ENCODE results near the gene CENPA.

GRCh38 chr2:26811791-26812694, 26.2 kb downstream of the CENPA start:
- TF ChIP-seq EZH2 (IDR thresholded peaks at IDR 0.05) (no peak), CTCF (IDR thresholded peaks at IDR 0.05) (no peak)

Data from neural progenitor cell (in vitro differentiated cells).